Activated CD8-positive, alpha-beta T cell treated with anti-CD3 and anti-CD28 coated beads for 36 hours (primary cell): ENCODE measurements around the gene KCNQ1OT1. TPM values are rescaled to one million over a fixed set of nuclear protein-coding genes. Genes with fewer than 3 reads are reported as not detected.

Experiments used
- ATAC-seq: fragments of 200-7000 bp; cut with Tn5 transposase; one replicate; pipeline ENCODE4 v1.10.0; 2021; ENCODE audit warnings: mild to moderate bottlenecking, moderate library complexity
- CTCF ChIA-PET: fragments of 350-600 bp; sonication (Branson Sonifier 250); formaldehyde crosslinking; loops from one replicate; lab custom pipeline; 2021; ENCODE audit warnings: antibody characterized with exemption; lab: Charles Lee
- POLR2A ChIA-PET: fragments of 350-600 bp; sonication (Branson Sonifier 250); formaldehyde crosslinking; loops from one replicate; lab custom pipeline; 2021; ENCODE audit warnings: antibody characterized with exemption; lab: Charles Lee
- DNase-seq: peaks from one replicate; pipeline ENCODE4 v3.0.0-alpha.2; 2020
- H3K27ac Mint-ChIP-seq: one replicate; pipeline ENCODE4 v1.8.0; 2021; ENCODE audit warnings: mild to moderate bottlenecking, mixed read lengths
- H3K27me3 Mint-ChIP-seq: one replicate; pipeline ENCODE4 v1.8.0; 2021; ENCODE audit warnings: mixed read lengths
- H3K36me3 Mint-ChIP-seq: one replicate; pipeline ENCODE4 v1.8.0; 2021; ENCODE audit warnings: low read depth, mixed read lengths
- H3K4me1 Mint-ChIP-seq: one replicate; pipeline ENCODE4 v1.8.0; 2021; ENCODE audit warnings: low read depth, mixed read lengths
- H3K4me3 Mint-ChIP-seq: one replicate; pipeline ENCODE4 v1.8.0; 2021; ENCODE audit warnings: mild to moderate bottlenecking, moderate library complexity, mixed read lengths
- H3K9me3 Mint-ChIP-seq: one replicate; pipeline ENCODE4 v1.8.0; 2021; ENCODE audit warnings: mixed read lengths
- CTCF ChIP-seq: fragments of 200-600 bp; IDR thresholded peaks from one replicate; pipeline ENCODE4 v1.8.0; 2022; ENCODE audit warnings: antibody characterized with exemption, mild to moderate bottlenecking
- intact Hi-C: fragments of 100-400 bp; cut with micrococcal nuclease; formaldehyde crosslinking; loops from one replicate; pipeline ENCODE4 v1.10.0; 2022
- total RNA-seq, 2 experiments: library from RNA; stranded (reverse); gene quantifications; one replicate each; pipeline ENCODE4 v1.2.3, GENCODE V29; 2021

KCNQ1OT1 gene
- total RNA-seq, 2 experiments from 2014 or later: 0.22 to 0.23 TPM

GRCh38 chr11:2724653-2725367, 25.0 kb upstream of the KCNQ1OT1 start:
- TF ChIP-seq CTCF: no peak
- no peak overlapping the region for H3K27ac Mint-ChIP-seq
- no peaks in the 10 kb centered on the region for H3K27me3 Mint-ChIP-seq
- H3K36me3 Mint-ChIP-seq: no peaks in the 10 kb centered on the region
- H3K9me3 Mint-ChIP-seq: no peaks in the 10 kb centered on the region
- ATAC-seq: no peak
- no peaks in the 10 kb centered on the region for H3K4me1 Mint-ChIP-seq
- H3K4me3 Mint-ChIP-seq: no peak overlapping the region
- ChIA-PET CTCF (interaction anchor here (1.0 kb wide), 1 partner anchor 163 kb away, joined by 4 read pairs; no protein-coding TSS in a partner anchor), POLR2A (no interaction called here)
- no peak for DNase-seq
- intact Hi-C loops: no loop called here

GRCh38 chr11:2724104-2724503, 24.3 kb upstream of the KCNQ1OT1 start:
- intact Hi-C loops: no loop called here
- Mint-ChIP-seq H3K27me3 (no peaks in the 10 kb centered on the region), H3K9me3 (no peaks in the 10 kb centered on the region), H3K27ac (no peak overlapping the region), H3K4me3 (no peak overlapping the region), H3K4me1 (no peaks in the 10 kb centered on the region), H3K36me3 (no peaks in the 10 kb centered on the region)
- ChIA-PET POLR2A (no interaction called here), CTCF (no interaction called here)
- ATAC-seq (no peak), DNase-seq (no peak)
- no peak for TF ChIP-seq CTCF

- H3K4me1 Mint-ChIP-seq: no peaks in the 10 kb centered on the region
- H3K27ac Mint-ChIP-seq: no peak overlapping the region
- intact Hi-C loops: no loop called here
- no peak for TF ChIP-seq CTCF
- H3K27me3 Mint-ChIP-seq: no peaks in the 10 kb centered on the region
- POLR2A ChIA-PET: interaction anchor here (0.8 to 1.4 kb wide), 2 partner anchors 13 to 206 kb away, joined by 3 read pairs; no protein-coding TSS in a partner anchor
- DNase-seq (no peak), ATAC-seq (no peak)
- no peak overlapping the region for H3K4me3 Mint-ChIP-seq
- CTCF ChIA-PET: interaction anchor here (0.9 kb wide), 2 partner anchors 165 to 170 kb away, joined by 3 read pairs; no protein-coding TSS in a partner anchor
- H3K9me3 Mint-ChIP-seq: no peaks in the 10 kb centered on the region
- no peaks in the 10 kb centered on the region for H3K36me3 Mint-ChIP-seq
Observed at GRCh38 chr11:2722955-2723354, 23.2 kb upstream of the KCNQ1OT1 start.

- no peaks in the 10 kb centered on the region for H3K36me3 Mint-ChIP-seq
- ATAC-seq (no peak), DNase-seq (no peak)
- CTCF ChIA-PET: no interaction called here
- no peaks in the 10 kb centered on the region for H3K4me1 Mint-ChIP-seq
- no peaks in the 10 kb centered on the region for H3K9me3 Mint-ChIP-seq
- no peaks in the 10 kb centered on the region for H3K27me3 Mint-ChIP-seq
- POLR2A ChIA-PET: interaction anchor here (0.6 kb wide), 1 partner anchor 25 kb away, joined by 3 read pairs; no protein-coding TSS in a partner anchor
- H3K4me3 Mint-ChIP-seq: no peak overlapping the region
- TF ChIP-seq CTCF: no peak
- no peak overlapping the region for H3K27ac Mint-ChIP-seq
- intact Hi-C loops: no loop called here
Observed at GRCh38 chr11:2721210-2721916, 21.6 kb upstream of the KCNQ1OT1 start.
